B cell (primary cell): ENCODE measurements around the gene SCAF11. TPM values are rescaled to one million over a fixed set of nuclear protein-coding genes. Genes with fewer than 3 reads are reported as not detected.

Experiments
- ATAC-seq: fragments of 200-7000 bp; cut with Tn5 transposase; one replicate; pipeline ENCODE4 v1.10.0; 2021; ENCODE audit warnings: low read depth, mild to moderate bottlenecking, moderate number of reproducible peaks, moderate library complexity
- CTCF ChIA-PET: fragments of 350-600 bp; sonication (Branson Sonifier 250); formaldehyde crosslinking; loops from one replicate; lab custom pipeline; 2021; ENCODE audit warnings: antibody characterized with exemption, inconsistent platforms; lab: Charles Lee
- POLR2A ChIA-PET: fragments of 350-600 bp; sonication (Branson Sonifier 250); formaldehyde crosslinking; loops from one replicate; lab custom pipeline; 2021; ENCODE audit warnings: antibody characterized with exemption; lab: Charles Lee
- DNase-seq: peaks from one replicate; pipeline ENCODE4 v3.0.0; 2013
- H2AFZ ChIP-seq: 2 replicates; pipeline ENCODE4 v1.6.1; 2012; ENCODE audit warnings: mild to moderate bottlenecking, low read depth, low read length; ENCODE audit not compliant: insufficient read depth, poor library complexity, severe bottlenecking
- H3K27ac ChIP-seq, 2 donors: 1 replicate in 1 of 2; 2 replicates in 1 of 2; pipeline ENCODE4 v1.5.1; 2012 to 2013; ENCODE audit warnings: low read length in 2 of 2, mild to moderate bottlenecking in 2 of 2, moderate library complexity in 1 of 2
- H3K27me3 ChIP-seq, 4 experiments: fragments of 200-600 bp in 1 of 4; sonication (generic) in 1 of 4; replicated peaks in 1 of 4; 1 replicate in 2 of 4; 2 replicates in 2 of 4; pipeline versions ENCODE4 v1.6.1 to v1.7.0; 2013 to 2016; ENCODE audit warnings: low read length in 3 of 4, mild to moderate bottlenecking in 2 of 4, mixed read lengths in 1 of 4, moderate library complexity in 1 of 4; ENCODE audit not compliant: insufficient read depth in 4 of 4, control insufficient read depth in 3 of 4; ENCODE audit errors: control extremely low read depth in 1 of 4
- H3K36me3 ChIP-seq, 2 experiments: replicated peaks in 1 of 2; 1 replicate in 1 of 2; 2 replicates in 1 of 2; pipeline versions ENCODE4 v1.6.1 to v1.7.1; 2013; ENCODE audit warnings: low read length in 1 of 2; ENCODE audit not compliant: insufficient read depth in 2 of 2, control insufficient read depth in 1 of 2; ENCODE audit errors: control extremely low read depth in 1 of 2, extremely low read depth in 1 of 2
- H3K4me1 ChIP-seq, 2 donors: fragments of 200-600 bp in 1 of 2; sonication (generic) in 1 of 2; 1 replicate in 1 of 2; 2 replicates in 1 of 2; pipeline versions ENCODE4 v1.5.1 to v1.6.1; 2013 to 2017; ENCODE audit warnings: low read length in 2 of 2; ENCODE audit not compliant: control insufficient read depth in 2 of 2, insufficient read depth in 2 of 2
- H3K4me2 ChIP-seq: replicated peaks from 2 replicates; pipeline ENCODE3; 2012; ENCODE audit warnings: mild to moderate bottlenecking, low read depth, low read length; ENCODE audit not compliant: poor library complexity, severe bottlenecking
- H3K4me3 ChIP-seq, 5 experiments: fragments of 200-600 bp in 1 of 5; sonication (generic) in 1 of 5; 1 replicate in 3 of 5; 2 replicates in 2 of 5; pipeline versions ENCODE4 v1.5.1 to v1.7.0; 2011 to 2016; ENCODE audit warnings: low read length in 4 of 5, mild to moderate bottlenecking in 4 of 5, low read depth in 2 of 5, control low read depth in 1 of 5, moderate library complexity in 1 of 5; ENCODE audit not compliant: insufficient read depth in 1 of 5; ENCODE audit errors: control extremely low read depth in 1 of 5, extremely low read depth in 1 of 5
- H3K79me2 ChIP-seq: fragments of 200-600 bp; sonication (generic); one replicate; pipeline ENCODE4 v1.6.0; 2016; ENCODE audit warnings: low read length; ENCODE audit not compliant: control insufficient read depth, insufficient read depth
- H3K9ac ChIP-seq: fragments of 200-600 bp; sonication (generic); 2 replicates; pipeline ENCODE4 v1.6.1; 2017; ENCODE audit warnings: mild to moderate bottlenecking, low read length, moderate library complexity
- H3K9me3 ChIP-seq, 3 donors: one replicate each; pipeline versions ENCODE4 v1.6.1 to v1.7.1; 2013; ENCODE audit warnings: low read length in 2 of 3; ENCODE audit not compliant: control insufficient read depth in 2 of 3, insufficient read depth in 1 of 3; ENCODE audit errors: control extremely low read depth in 1 of 3
- H4K20me1 ChIP-seq: 2 replicates; pipeline ENCODE4 v1.6.0; 2012; ENCODE audit warnings: mild to moderate bottlenecking, low read length; ENCODE audit not compliant: insufficient read depth, control insufficient read depth, poor library complexity, severe bottlenecking
- H3K27ac Mint-ChIP-seq: one replicate; pipeline ENCODE4 v1.8.0; 2021; ENCODE audit warnings: mixed read lengths
- H3K27me3 Mint-ChIP-seq: one replicate; pipeline ENCODE4 v1.8.0; 2021; ENCODE audit warnings: mixed read lengths
- H3K4me1 Mint-ChIP-seq: one replicate; pipeline ENCODE4 v1.8.0; 2021; ENCODE audit warnings: mixed read lengths
- H3K4me3 Mint-ChIP-seq: one replicate; pipeline ENCODE4 v1.8.0; 2021; ENCODE audit warnings: mixed read lengths
- H3K9me3 Mint-ChIP-seq: one replicate; pipeline ENCODE4 v1.8.0; 2022; ENCODE audit warnings: mixed read lengths; ENCODE audit not compliant: insufficient read depth
- EZH2 ChIP-seq: IDR thresholded peaks from 2 replicates; pipeline ENCODE4 v1.6.1; 2012; ENCODE audit warnings: borderline replicate concordance, low read depth, mild to moderate bottlenecking, moderate library complexity, low read length; ENCODE audit not compliant: insufficient read depth, poor library complexity, severe bottlenecking
- WGBS: methylation state at CpG from one replicate; pipeline ENCODE4 v1.1.5; 2013; ENCODE audit warnings: missing lambda C conversion rate; ENCODE audit not compliant: insufficient coverage; 5-methylcytosine and 5-hydroxymethylcytosine counted together
- intact Hi-C: fragments of 100-400 bp; cut with micrococcal nuclease; formaldehyde crosslinking; loops from one replicate; pipeline ENCODE4 v1.10.0; 2022
- polyA plus RNA-seq: library from polyadenylated mRNA; depleted of rRNA; stranded (reverse); fragments of >200 nt; gene quantifications from 2 replicates; pipeline ENCODE4 v1.2.3, GENCODE V29; 2012
- total RNA-seq, 2 donors: library from RNA; stranded (reverse); fragments of 120-200 nt in 1 of 2; gene quantifications; 1 replicate in 1 of 2; 2 replicates in 1 of 2; pipeline versions ENCODE4 v1.2.3 to v1.2.4, GENCODE V29; 2013 to 2022
- TF ChIP-seq, protein P1 (sequence below): fragments of 200-600 bp; IDR thresholded peaks from one replicate; pipeline ENCODE4 v1.8.0; 2022; ENCODE audit warnings: antibody characterized with exemption, mild to moderate bottlenecking

The SCAF11 gene
- total and polyA plus RNA-seq, 2 donors (not counting 1 experiment from before 2014, with no cell fraction given), result 76.1 to 247 TPM

DNA sequence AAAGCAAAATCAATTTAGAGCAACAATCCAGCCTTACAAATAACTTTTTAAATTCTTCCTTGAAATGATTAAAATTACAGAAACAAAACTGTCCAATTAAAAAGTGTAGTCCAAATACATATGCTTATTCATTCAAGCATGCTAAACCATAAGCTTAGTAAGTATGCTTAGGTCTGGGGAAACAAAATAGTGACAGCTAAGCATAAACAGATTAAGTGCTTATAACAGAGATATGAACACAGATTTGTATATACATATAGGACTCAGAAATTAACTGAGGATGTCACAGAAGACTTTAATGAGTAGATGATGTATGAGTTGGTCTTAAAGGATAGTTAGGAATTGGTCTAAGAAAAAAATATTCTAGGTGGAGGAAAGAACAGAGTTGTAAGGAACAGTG lies 41.8 kb downstream of the SCAF11 start:
- no peak overlapping the region for H3K4me3 ChIP-seq
- POLR2A ChIA-PET, result no interaction called here
- H3K4me3 Mint-ChIP-seq, result no peak overlapping the region
- no peak for TF ChIP-seq EZH2
- TF ChIP-seq, protein P1, sequence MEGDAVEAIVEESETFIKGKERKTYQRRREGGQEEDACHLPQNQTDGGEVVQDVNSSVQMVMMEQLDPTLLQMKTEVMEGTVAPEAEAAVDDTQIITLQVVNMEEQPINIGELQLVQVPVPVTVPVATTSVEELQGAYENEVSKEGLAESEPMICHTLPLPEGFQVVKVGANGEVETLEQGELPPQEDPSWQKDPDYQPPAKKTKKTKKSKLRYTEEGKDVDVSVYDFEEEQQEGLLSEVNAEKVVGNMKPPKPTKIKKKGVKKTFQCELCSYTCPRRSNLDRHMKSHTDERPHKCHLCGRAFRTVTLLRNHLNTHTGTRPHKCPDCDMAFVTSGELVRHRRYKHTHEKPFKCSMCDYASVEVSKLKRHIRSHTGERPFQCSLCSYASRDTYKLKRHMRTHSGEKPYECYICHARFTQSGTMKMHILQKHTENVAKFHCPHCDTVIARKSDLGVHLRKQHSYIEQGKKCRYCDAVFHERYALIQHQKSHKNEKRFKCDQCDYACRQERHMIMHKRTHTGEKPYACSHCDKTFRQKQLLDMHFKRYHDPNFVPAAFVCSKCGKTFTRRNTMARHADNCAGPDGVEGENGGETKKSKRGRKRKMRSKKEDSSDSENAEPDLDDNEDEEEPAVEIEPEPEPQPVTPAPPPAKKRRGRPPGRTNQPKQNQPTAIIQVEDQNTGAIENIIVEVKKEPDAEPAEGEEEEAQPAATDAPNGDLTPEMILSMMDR, result no peak
- no peak overlapping the region for H3K9ac ChIP-seq
- CTCF ChIA-PET, result interaction anchor here (1.3 kb wide), 1 partner anchor 10 kb away, joined by 3 read pairs; no protein-coding TSS in a partner anchor
- no peak overlapping the region for H3K27ac Mint-ChIP-seq
- no peaks in the 10 kb centered on the region for H3K4me1 ChIP-seq
- ATAC-seq, result no peak
- H3K36me3 ChIP-seq, result peaks cover 23 to 74% of the 10 kb centered on the region in 2 experiments
- H3K4me1 Mint-ChIP-seq, result peaks cover 1% of the 10 kb centered on the region
- DNase-seq, result no peak
- H2AFZ ChIP-seq, result no peak overlapping the region
- H3K4me2 ChIP-seq, result no peak overlapping the region
- no peak overlapping the region for H3K27ac ChIP-seq
- intact Hi-C loops, result loop anchor here (5.0 to 10.0 kb wide), 2 partner anchors 39 to 404 kb away; no protein-coding TSS in a partner anchor
- H3K27me3 Mint-ChIP-seq, result no peaks in the 10 kb centered on the region
- H3K9me3 Mint-ChIP-seq, result no peaks in the 10 kb centered on the region
- peaks cover 9% of the 10 kb centered on the region for H3K79me2 ChIP-seq
- no peaks in the 10 kb centered on the region for H3K9me3 ChIP-seq
- no peaks in the 10 kb centered on the region for H3K27me3 ChIP-seq
- peaks cover 8% of the 10 kb centered on the region for H4K20me1 ChIP-seq

DNA sequence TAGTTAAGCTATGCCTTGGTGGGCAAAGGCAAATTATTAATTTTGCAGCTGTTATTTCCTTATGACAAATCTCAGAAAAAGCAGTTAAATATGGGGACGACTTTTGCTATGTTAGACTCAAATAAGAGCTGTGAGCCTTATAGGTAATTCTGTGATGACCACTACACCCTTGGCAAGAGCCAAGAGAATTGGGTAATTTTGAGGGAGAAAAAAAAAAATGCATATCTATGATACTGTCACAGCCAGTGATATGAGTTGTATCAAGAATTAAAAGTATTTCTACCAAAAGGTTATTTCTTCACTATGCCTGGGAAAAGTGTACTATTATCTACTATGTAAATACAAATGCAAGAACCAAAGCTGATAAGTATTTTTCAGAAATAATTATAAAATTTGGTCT lies 43.9 kb downstream of the SCAF11 start:
- intact Hi-C loops, result loop anchor here (5.0 to 10.0 kb wide), 2 partner anchors 41 to 402 kb away; no protein-coding TSS in a partner anchor
- POLR2A ChIA-PET, result no interaction called here
- H3K27ac ChIP-seq, result no peak overlapping the region
- Mint-ChIP-seq H3K27me3 (no peaks in the 10 kb centered on the region), H3K4me3 (no peak overlapping the region), H3K4me1 (peaks cover 1% of the 10 kb centered on the region), H3K9me3 (no peaks in the 10 kb centered on the region), H3K27ac (no peak overlapping the region)
- DNase-seq, result no peak
- no peak for ATAC-seq
- no peak for TF ChIP-seq EZH2
- TF ChIP-seq, protein P1, result no peak
- H3K4me3 ChIP-seq, result no peak overlapping the region
- H3K79me2 ChIP-seq, result peaks cover 14% of the 10 kb centered on the region
- no peaks in the 10 kb centered on the region for H3K27me3 ChIP-seq
- WGBS, result 83% methylated on average over 1 of the region's 1 CpG
- H3K4me1 ChIP-seq, result no peaks in the 10 kb centered on the region
- H4K20me1 ChIP-seq, result peaks cover 4% of the 10 kb centered on the region
- no peak overlapping the region for H3K9ac ChIP-seq
- CTCF ChIA-PET, result no interaction called here
- no peaks in the 10 kb centered on the region for H3K9me3 ChIP-seq
- no peak overlapping the region for H2AFZ ChIP-seq
- H3K36me3 ChIP-seq, result peaks cover 24 to 86% of the 10 kb centered on the region in 2 experiments
- H3K4me2 ChIP-seq, result no peak overlapping the region
